ENCODE measurements around the gene PIEZO2.

Gene PIEZO2

GRCh38 chr18:11118051-11118766 lies 31.2 kb downstream of the PIEZO2 start:
- DNase-seq (ENCODE audit: low read depth, low spot score), result no peak
- H3K4me3 ChIP-seq (ENCODE audit: low read length), result no peak overlapping the region

GRCh38 chr18:11115276-11115675 lies 34.1 kb downstream of the PIEZO2 start:
- no peak overlapping the region for H3K4me3 ChIP-seq (ENCODE audit: low read length)
- no peak for DNase-seq (ENCODE audit: low read depth, low spot score)

DNA sequence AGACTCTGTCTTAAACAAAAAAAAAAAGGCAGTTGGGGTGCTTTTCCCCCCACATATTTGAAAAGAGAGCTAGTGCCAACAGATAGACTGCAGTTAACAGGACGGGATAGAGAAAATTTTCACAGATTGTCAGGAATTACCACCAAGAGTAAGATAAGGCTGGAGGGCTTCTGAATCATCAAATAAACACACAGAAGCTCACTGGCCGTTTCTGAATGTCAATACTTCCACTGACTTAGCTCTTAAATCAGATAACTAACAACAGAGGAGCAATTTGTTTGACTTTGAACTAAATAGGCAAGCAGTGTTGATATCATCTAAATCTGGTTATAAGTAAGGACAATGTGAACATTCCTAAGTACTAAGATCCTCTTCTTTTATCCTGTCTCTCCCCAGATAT lies 34.7 kb downstream of the PIEZO2 start:
- DNase-seq (ENCODE audit: low read depth, low spot score), result no peak

GRCh38 chr18:11113937-11114336 lies 35.4 kb downstream of the PIEZO2 start:
- DNase-seq (ENCODE audit: low read depth, low spot score), result no peak
- no peak overlapping the region for H3K4me3 ChIP-seq (ENCODE audit: low read length)

More for the DNA sequence above, 34.7 kb downstream of the PIEZO2 start:
- H3K4me3 ChIP-seq (ENCODE audit: low read length), result no peak overlapping the region

DNA sequence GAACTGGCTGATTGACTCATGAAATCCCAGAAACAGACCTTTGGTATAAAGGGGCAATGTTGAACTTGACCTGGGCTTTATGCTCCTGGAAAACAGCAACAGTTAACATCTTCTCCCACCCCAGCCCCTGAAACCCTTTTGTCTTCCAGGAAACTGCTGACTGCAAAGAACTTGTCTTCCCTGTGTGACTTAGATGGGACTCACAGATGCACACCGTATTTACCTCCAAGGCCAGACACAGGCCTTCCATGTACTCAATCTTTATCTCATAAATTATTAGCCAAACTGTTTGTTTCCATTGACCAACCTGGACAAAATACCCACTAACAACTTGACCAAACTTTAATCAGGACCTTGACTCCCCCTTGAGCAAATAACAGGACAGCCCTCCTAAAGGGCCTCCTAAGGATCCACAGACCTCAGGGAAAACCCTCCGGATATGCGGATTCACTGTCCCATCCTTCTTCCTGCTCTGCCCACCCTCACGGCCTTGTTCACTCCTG lies 36.3 kb downstream of the PIEZO2 start:
- no peak for DNase-seq (ENCODE audit: low read depth, low spot score)
- H3K4me3 ChIP-seq (ENCODE audit: low read length), result no peak overlapping the region

- DNase-seq (ENCODE audit: low read depth, low spot score), result no peak
- no peak overlapping the region for H3K4me3 ChIP-seq (ENCODE audit: low read length)
Observed at GRCh38 chr18:11112286-11112685, 37.1 kb downstream of the PIEZO2 start.

DNA sequence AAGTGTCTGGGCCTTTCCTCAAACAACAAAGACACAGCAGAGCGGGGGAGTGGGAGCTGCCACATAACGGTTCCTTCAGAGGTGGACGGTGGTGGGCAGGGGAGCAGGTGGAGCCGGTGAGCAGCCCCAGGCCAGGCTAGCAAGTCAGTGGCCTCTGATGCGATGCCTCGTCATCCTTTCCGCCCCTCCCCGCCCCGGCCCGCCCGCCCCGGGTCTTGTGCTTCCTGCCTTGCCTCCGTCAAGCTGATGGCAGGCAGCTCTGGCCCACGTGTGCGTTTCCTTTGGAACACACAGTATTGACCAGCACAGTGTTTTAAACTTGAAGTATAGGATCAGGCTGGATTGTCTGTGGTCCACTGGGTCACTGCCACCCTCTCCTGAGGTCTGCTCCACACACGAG lies 38.9 kb downstream of the PIEZO2 start:
- no peak for DNase-seq (ENCODE audit: low read depth, low spot score)
- H3K4me3 ChIP-seq (ENCODE audit: low read length), result no peak overlapping the region

DNA sequence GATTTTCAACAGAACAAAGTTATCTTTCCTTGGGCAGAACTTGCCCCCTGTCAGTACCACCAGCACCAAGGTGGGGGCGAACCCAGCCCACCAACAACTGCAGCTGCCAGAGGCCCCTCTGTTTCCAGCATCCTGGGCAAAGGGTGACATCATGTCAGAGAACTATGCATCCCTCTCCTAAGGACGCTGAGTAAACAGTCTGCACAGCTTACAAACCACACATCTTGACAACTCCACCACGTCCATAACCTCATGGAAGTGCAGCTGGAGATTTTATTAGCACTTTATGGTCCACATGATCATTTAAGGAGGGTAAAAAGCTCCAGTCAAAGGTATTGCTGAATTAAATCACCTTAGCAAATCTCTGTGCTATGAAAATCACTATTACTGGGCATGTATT lies 40.4 kb downstream of the PIEZO2 start:
- no peak overlapping the region for H3K4me3 ChIP-seq (ENCODE audit: low read length)
- no peak for DNase-seq (ENCODE audit: low read depth, low spot score)

DNA sequence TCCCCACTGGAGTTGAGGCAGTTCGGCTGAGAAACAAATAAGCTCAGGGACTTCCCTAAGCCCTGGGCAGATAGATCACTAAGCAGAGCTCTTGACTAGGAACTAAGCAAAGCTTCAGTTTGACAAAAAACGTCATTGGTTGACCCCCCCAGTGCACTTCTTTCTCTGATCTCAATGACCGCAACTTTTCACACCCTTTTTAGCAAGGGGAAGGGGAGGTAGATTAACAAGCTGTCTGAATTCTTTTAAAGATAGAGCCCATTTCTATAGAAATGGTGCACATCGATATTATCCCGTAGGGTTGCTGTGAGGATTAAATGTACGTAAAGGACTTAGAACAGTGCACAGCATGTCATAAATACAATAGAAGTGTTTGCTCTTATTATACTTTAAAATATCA lies 42.5 kb downstream of the PIEZO2 start:
- H3K4me3 ChIP-seq (ENCODE audit: low read length), result no peak overlapping the region
- no peak for DNase-seq (ENCODE audit: low read depth, low spot score)

DNA sequence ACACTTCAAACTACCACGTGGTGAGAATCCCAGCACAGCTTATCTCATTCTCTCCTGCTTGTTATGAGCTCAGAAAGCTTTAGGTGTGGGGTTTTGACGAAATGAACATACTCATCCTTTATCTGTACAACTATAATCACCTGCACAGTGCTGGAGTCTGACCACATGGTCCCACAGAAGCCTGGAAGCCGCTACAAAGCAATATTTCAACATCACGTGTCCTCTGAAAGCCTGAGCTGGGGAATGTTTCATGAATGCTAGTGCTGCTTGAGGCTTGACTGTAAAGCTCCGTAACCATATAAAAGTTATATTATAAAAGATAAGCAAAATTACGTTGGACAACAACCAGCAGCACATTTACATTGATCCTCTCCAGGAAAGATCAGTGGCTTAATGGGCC lies 43.9 kb downstream of the PIEZO2 start:
- no peak for DNase-seq (ENCODE audit: low read depth, low spot score)
- no peak overlapping the region for H3K4me3 ChIP-seq (ENCODE audit: low read length)

- H3K4me3 ChIP-seq (ENCODE audit: low read length), result no peak overlapping the region
- DNase-seq (ENCODE audit: low read depth, low spot score), result no peak
Observed at GRCh38 chr18:11104307-11104706, 45.1 kb downstream of the PIEZO2 start.

DNA sequence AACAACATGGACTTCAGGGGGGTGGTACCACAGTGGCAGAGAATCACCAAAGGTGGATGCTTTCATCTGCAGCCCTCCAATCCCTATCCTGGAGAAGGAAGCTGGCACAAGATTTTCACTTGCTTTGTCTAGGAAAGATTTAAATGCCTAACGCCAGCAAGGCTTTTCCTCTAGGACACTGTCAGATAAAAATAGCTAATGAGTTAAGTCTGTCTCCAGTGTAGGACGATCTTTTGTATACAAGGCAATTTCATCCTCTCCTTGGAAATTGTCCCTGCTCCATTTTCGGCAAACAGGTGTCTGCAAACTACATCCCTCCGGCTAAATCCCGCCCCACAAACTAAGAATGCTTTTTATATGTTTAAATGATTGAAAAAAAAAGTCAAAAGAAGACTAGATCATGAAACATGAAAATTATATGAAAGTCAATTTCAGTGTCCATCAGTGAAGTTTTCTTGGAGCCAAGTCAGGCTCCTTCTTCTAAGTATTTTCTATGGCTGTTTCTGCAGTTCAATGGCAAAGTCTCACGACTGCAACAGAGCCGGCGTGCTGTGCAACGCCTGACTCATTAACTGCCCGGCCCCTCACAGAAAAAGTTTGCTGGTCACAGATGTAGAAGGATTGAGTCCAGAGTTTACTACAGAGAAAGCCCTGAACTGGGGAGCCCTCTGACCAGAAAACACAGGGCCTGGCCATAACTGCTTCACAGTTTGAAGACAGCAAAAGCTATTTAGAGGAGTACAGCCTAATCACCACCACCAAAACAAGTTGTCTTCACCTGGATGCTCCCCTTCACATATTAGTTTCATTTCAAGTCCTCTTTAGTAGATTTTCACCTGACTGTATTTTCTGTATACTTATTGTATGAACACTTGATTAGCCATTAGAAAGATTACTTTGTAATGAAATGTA lies 52.3 kb downstream of the PIEZO2 start:
- DNase-seq (ENCODE audit: low read depth, low spot score), result no peak
- no peak overlapping the region for H3K4me3 ChIP-seq (ENCODE audit: low read length)

DNA sequence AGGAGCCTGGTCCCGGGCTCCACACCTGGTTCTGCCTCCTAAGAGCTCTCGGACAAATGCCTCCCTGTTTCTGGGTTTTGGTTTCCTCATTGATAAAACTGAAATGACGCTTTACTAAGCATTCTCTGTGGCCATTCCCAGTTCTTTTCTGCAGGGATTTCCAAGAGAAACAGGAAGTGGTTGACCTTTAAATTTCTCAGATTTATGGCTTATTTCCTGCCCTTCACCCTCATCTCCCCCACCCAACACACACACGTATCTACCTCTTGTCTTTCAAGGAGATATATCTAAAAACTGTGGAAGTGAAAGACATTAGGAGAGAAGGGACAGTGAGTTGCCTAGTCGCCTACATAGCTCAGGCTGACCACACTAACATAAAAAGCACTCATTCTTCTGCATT lies 53.0 kb downstream of the PIEZO2 start:
- no peak for DNase-seq (ENCODE audit: low read depth, low spot score)
- H3K4me3 ChIP-seq (ENCODE audit: low read length), result no peak overlapping the region

GRCh38 chr18:11095674-11096293 lies 53.6 kb downstream of the PIEZO2 start:
- DNase-seq (ENCODE audit: low read depth, low spot score), result no peak
- H3K4me3 ChIP-seq (ENCODE audit: low read length), result no peak overlapping the region

DNA sequence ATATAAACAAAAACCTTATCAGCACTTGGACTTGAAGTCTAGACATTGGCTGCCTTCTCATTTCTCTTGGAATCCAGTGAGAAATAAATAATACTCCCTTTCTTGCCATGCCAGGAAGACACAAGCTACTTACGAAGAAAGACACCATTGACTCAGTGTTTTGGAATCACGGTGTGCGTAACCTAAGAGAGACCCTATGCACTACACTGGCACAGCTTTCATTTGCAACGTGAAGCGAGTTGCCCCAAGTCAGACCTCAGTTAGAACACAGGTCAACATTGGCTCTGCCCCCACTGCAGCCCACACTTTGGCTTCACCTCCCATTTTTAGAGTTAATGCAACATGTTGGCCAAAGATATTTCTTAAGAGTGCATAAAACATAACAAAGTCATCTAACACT lies 54.2 kb downstream of the PIEZO2 start:
- DNase-seq (ENCODE audit: low read depth, low spot score), result no peak
- H3K4me3 ChIP-seq (ENCODE audit: low read length), result no peak overlapping the region

DNA sequence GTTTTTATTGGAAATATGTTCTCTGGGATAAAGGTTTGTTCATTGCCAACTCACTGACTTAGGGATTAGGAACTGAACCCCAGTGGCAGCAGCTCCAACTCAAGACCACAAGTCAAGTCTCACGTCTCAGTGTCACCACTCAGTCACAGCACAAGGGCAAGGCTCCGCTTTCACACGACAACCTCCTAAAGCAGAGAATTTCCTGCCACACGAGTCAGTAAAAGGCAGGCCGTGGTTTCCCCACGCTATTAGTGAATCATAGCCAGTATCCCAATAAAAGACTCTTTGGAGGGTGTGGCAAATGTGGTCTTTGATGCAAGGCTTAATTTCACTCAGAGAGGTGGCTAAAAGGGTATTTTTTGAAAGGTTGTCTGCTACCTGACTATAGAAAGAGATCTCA lies 57.6 kb downstream of the PIEZO2 start:
- no peak for DNase-seq (ENCODE audit: low read depth, low spot score)
- no peak overlapping the region for H3K4me3 ChIP-seq (ENCODE audit: low read length)

GRCh38 chr18:11089931-11090715 lies 59.2 kb downstream of the PIEZO2 start:
- no peak overlapping the region for H3K4me3 ChIP-seq (ENCODE audit: low read length)
- DNase-seq (ENCODE audit: low read depth, low spot score), result no peak

GRCh38 chr18:11081009-11081532 lies 68.3 kb downstream of the PIEZO2 start:
- no peak for DNase-seq (ENCODE audit: low read depth, low spot score)
- H3K4me3 ChIP-seq (ENCODE audit: low read length), result no peak overlapping the region

DNA sequence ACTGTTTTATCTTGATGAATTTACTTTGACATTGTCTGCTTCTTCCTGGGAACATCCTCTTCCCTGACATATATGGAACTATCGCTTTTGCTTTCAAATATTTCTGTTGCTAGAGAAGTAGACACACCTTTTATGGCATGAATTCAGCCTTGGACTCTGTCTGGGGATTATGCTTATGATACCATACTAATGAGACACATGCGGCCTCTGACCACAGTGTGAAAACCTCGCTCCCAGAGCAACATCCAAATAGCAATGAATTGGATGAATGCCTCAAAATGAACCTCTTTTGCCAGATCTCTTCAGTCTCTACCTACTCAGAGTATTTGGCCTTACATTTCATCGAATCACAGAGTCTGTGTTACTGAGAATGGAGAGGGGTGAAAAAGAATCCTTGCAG lies 70.9 kb downstream of the PIEZO2 start:
- H3K4me3 ChIP-seq (ENCODE audit: low read length), result no peak overlapping the region
- DNase-seq (ENCODE audit: low read depth, low spot score), result no peak
